ENCODE results near the gene MSANTD7.

DNA sequence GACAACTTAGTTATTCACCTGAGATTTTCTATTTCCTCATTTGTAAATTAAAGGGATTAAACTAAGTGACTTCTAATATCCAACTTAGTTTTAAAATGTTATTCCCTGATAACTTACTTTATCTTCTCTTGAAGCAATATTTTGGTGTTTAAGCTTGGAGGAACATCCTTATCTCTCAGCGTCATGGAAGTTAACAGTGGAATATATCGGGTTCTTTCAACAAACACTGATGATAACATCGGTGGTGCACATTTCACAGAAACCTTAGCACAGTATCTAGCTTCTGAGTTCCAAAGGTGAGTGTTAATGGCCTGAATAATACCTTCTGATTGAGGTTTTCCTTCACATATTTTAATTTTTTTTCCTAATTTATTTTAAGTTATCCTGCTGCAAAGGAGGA is 14.1 kb downstream of the MSANTD7 start:
- no peak for TF ChIP-seq GATA2 (IDR thresholded peaks at IDR 0.05; ENCODE audit: low read depth, low read length)
- no peak for TF ChIP-seq GATA3 (IDR thresholded peaks at IDR 0.05; ENCODE audit: low read depth, low read length)
